Keratinocyte (primary cell): ENCODE data around the gene ZDHHC3. TPM values are rescaled to one million over a fixed set of nuclear protein-coding genes. Genes with fewer than 3 reads are reported as not detected.

Source experiments
- DNase-seq: peaks from one replicate; pipeline ENCODE4 v3.0.0-alpha.2; 2011; ENCODE audit warnings: low read depth, missing footprints, low spot score
- FAIRE-seq: peaks from 2 replicates; lab custom pipeline; 2011; peaks lifted over from hg19 to GRCh38; lab: Jason Lieb, UNC
- H2AFZ ChIP-seq: 2 replicates; pipeline ENCODE4 v1.6.0; 2012; ENCODE audit warnings: low read length, control low read depth, inconsistent platforms; ENCODE audit not compliant: control insufficient read depth
- H3K27ac ChIP-seq: 2 replicates; pipeline ENCODE4 v1.5.1; 2011; ENCODE audit warnings: low read length; ENCODE audit not compliant: control insufficient read depth, insufficient read depth
- H3K27me3 ChIP-seq: 3 replicates; pipeline ENCODE4 v1.6.0; 2011; ENCODE audit warnings: low read length; ENCODE audit not compliant: control insufficient read depth, insufficient read depth; ENCODE audit errors: extremely low read depth
- H3K36me3 ChIP-seq, 2 experiments: 2 replicates in 1 of 2; 3 replicates in 1 of 2; pipeline ENCODE4 v1.5.1; 2011; ENCODE audit warnings: low read length in 2 of 2, mild to moderate bottlenecking in 1 of 2; ENCODE audit not compliant: control insufficient read depth in 2 of 2, insufficient read depth in 2 of 2; ENCODE audit errors: extremely low read depth in 1 of 2
- H3K4me1 ChIP-seq: 3 replicates; pipeline ENCODE4 v1.5.1; 2011; ENCODE audit warnings: low read length; ENCODE audit not compliant: control insufficient read depth, insufficient read depth; ENCODE audit errors: extremely low read depth
- H3K4me2 ChIP-seq: 3 replicates; pipeline ENCODE4 v1.6.0; 2011; ENCODE audit warnings: low read depth, low read length; ENCODE audit not compliant: control insufficient read depth, insufficient read depth; ENCODE audit errors: extremely low read depth
- H3K4me3 ChIP-seq, 3 experiments: fragments of 200-600 bp in 1 of 3; sonication (generic) in 1 of 3; 2 replicates in 2 of 3; 3 replicates in 1 of 3; pipeline ENCODE4 v1.5.1; 2011 to 2016; ENCODE audit warnings: low read length in 3 of 3, mild to moderate bottlenecking in 3 of 3, control low read depth in 2 of 3, inconsistent platforms in 1 of 3, low read depth in 1 of 3, mixed read lengths in 1 of 3, mixed run types in 1 of 3, moderate library complexity in 1 of 3; ENCODE audit not compliant: control insufficient read depth in 2 of 3, insufficient read depth in 2 of 3; ENCODE audit errors: extremely low read depth in 1 of 3
- H3K79me2 ChIP-seq: 2 replicates; pipeline ENCODE4 v1.6.0; 2012; ENCODE audit warnings: low read length; ENCODE audit not compliant: control insufficient read depth, insufficient read depth
- H3K9ac ChIP-seq: 3 replicates; pipeline ENCODE4 v1.6.0; 2011; ENCODE audit warnings: low read length; ENCODE audit not compliant: control insufficient read depth, insufficient read depth; ENCODE audit errors: extremely low read depth
- H3K9me1 ChIP-seq: 3 replicates; pipeline ENCODE4 v1.6.0; 2011; ENCODE audit warnings: low read length; ENCODE audit not compliant: control insufficient read depth, insufficient read depth; ENCODE audit errors: extremely low read depth
- H3K9me3 ChIP-seq: 2 replicates; pipeline ENCODE4 v1.5.1; 2012; ENCODE audit warnings: low read depth, low read length; ENCODE audit not compliant: control insufficient read depth
- H4K20me1 ChIP-seq: 3 replicates; pipeline ENCODE4 v1.6.0; 2011; ENCODE audit warnings: low read length; ENCODE audit not compliant: control insufficient read depth, insufficient read depth; ENCODE audit errors: extremely low read depth
- EZH2 ChIP-seq: IDR thresholded peaks from one replicate; pipeline ENCODE4 v1.6.1; 2012; ENCODE audit warnings: inconsistent platforms, mild to moderate bottlenecking, low read length, moderate library complexity
- dilution Hi-C: fragments of 300-500 bp; cut with MboI; formaldehyde crosslinking; loops from one replicate; pipeline ENCODE4 v1.7.0; 2020; ENCODE audit warnings: low sequenced_read_pairs; ENCODE audit not compliant: extremely low pct_ligation_motif_present
- polyA plus RNA-seq, 5 experiments: library from polyadenylated mRNA; depleted of rRNA in 3 of 5; stranded (reverse) in 3 of 5; stranded (forward) in 1 of 5; unstranded in 1 of 5; fragments of >200 nt; gene quantifications; 1 replicate in 1 of 5; 2 replicates in 3 of 5; 3 replicates in 1 of 5; pipeline versions ENCODE4 v1.2.1 to v1.2.3, GENCODE V29; 2011 to 2012; ENCODE audit warnings: missing spikeins in 2 of 5, low read depth in 1 of 5, low replicate concordance in 1 of 5
- TF ChIP-seq, protein P1 (sequence below), 3 experiments: IDR thresholded peaks in 1 of 3; conservative IDR thresholded peaks in 1 of 3; optimal IDR thresholded peaks in 1 of 3; 2 replicates in 2 of 3; 3 replicates in 1 of 3; pipeline versions ENCODE3 to v1.5.1; 2011; ENCODE audit warnings: low read length in 3 of 3, mild to moderate bottlenecking in 3 of 3, moderate library complexity in 2 of 3, control low read depth in 1 of 3, inconsistent platforms in 1 of 3; ENCODE audit not compliant: insufficient read depth in 2 of 3; ENCODE audit errors: extremely low read depth in 1 of 3

The ZDHHC3 gene
- polyA plus RNA-seq, 1 donor (not counting 4 experiments of a cell fraction or from before 2014, with no cell fraction given): 151 TPM

DNA sequence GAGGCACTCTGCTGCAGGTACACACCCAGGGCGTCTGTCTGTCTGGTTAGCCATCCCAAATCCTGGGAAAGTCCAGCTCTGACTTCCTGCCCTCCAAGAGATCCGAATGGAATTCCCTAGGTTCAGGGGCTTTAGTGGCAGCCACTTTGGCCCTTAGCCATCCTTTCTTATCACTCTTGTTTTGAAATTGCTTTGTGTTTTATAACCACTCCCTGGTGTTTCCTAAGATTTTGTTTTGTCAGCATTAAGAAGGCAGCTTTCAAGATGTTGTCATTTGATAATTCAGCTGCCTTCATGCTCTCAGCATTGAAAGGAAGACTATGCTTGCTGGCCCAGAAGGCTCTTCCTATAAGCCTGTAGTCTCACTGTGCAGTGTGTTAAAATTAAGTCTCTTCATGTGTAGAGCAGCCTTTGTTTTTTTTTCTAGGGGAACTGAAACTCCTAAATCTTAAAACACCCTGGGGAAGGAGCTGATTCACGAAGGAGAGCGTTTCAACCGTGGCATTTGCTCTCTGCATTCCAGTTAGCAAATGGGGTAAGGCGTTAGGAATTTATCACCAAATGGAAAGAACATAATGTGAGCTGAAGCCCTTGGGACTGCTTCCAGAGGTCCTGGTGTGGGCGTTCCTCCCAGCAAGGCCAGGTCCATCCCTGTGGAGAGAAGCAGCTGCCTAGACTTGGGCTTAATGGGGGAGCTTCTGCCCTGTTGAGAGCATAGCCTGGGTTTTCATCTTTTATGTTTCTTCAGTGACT, 36.0 kb upstream of the ZDHHC3 start:
- no peak for TF ChIP-seq EZH2
- TF ChIP-seq, protein P1, sequence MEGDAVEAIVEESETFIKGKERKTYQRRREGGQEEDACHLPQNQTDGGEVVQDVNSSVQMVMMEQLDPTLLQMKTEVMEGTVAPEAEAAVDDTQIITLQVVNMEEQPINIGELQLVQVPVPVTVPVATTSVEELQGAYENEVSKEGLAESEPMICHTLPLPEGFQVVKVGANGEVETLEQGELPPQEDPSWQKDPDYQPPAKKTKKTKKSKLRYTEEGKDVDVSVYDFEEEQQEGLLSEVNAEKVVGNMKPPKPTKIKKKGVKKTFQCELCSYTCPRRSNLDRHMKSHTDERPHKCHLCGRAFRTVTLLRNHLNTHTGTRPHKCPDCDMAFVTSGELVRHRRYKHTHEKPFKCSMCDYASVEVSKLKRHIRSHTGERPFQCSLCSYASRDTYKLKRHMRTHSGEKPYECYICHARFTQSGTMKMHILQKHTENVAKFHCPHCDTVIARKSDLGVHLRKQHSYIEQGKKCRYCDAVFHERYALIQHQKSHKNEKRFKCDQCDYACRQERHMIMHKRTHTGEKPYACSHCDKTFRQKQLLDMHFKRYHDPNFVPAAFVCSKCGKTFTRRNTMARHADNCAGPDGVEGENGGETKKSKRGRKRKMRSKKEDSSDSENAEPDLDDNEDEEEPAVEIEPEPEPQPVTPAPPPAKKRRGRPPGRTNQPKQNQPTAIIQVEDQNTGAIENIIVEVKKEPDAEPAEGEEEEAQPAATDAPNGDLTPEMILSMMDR (optimal IDR thresholded peaks at IDR 0.05 in 1 of 3, IDR thresholded peaks at IDR 0.05 in 1 of 3, conservative IDR thresholded peaks at IDR 0.05 in 1 of 3; ENCODE audit: extremely low read depth in 1 of 3, insufficient read depth in 2 of 3, low read length in 3 of 3): no peak
- peaks cover 35% of the 10 kb centered on the region for H3K4me1 ChIP-seq
- DNase-seq: peak; percentile 38
- no peaks in the 10 kb centered on the region for H3K9me3 ChIP-seq
- H3K36me3 ChIP-seq: peaks cover 11 to 24% of the 10 kb centered on the region in 2 experiments
- no peaks in the 10 kb centered on the region for H3K9me1 ChIP-seq
- no peak overlapping the region for H3K4me3 ChIP-seq
- peak overlapping the region; percentile 23 for H3K9ac ChIP-seq
- peak overlapping the region; percentile 51 for H3K27ac ChIP-seq
- H3K79me2 ChIP-seq: no peaks in the 10 kb centered on the region
- peak; percentile 80 for FAIRE-seq
- no peak overlapping the region for H2AFZ ChIP-seq
- peak overlapping the region; percentile 29 for H3K4me2 ChIP-seq
- H4K20me1 ChIP-seq: no peaks in the 10 kb centered on the region
- dilution Hi-C loops: no loop called here
- H3K27me3 ChIP-seq: no peaks in the 10 kb centered on the region

DNA sequence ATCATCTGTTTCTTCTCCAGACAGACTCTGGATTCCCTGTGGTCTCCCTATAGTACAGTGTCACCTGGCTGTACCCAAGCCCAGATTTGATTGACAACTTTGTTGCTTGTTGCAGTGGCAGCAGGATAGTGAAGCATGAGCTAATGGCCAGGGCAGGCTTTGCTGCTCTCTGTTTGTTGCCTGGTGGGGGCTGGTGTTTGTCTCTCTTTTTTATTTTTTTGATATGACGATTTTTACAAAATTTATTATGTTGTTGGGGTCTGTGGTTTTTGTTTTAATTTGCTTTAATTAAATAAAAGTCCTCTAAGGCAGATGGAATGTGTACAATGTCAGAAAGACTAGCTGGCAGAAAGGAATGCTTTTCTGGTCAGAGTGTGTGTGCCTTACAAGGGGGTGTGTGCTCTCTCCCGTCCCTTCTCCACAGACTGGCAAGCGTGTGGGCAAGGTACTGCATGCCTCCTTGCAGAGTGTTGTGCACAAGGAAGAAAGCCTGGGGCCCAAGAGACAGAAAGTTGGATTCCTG, 34.9 kb upstream of the ZDHHC3 start:
- H3K27me3 ChIP-seq: no peaks in the 10 kb centered on the region
- no peaks in the 10 kb centered on the region for H3K9me1 ChIP-seq
- dilution Hi-C loops: no loop called here
- FAIRE-seq: peak; percentile 78
- H3K9ac ChIP-seq: no peak overlapping the region
- H3K36me3 ChIP-seq: peaks cover 13 to 24% of the 10 kb centered on the region in 2 experiments
- peak overlapping the region; percentile 51 for H3K27ac ChIP-seq
- no peak overlapping the region for H2AFZ ChIP-seq
- H3K4me2 ChIP-seq: peak overlapping the region; percentile 29
- no peaks in the 10 kb centered on the region for H3K9me3 ChIP-seq
- DNase-seq: peak; percentile 88
- no peaks in the 10 kb centered on the region for H4K20me1 ChIP-seq
- no peaks in the 10 kb centered on the region for H3K79me2 ChIP-seq
- TF ChIP-seq EZH2: no peak
- TF ChIP-seq, protein P1 (optimal IDR thresholded peaks at IDR 0.05 in 1 of 3, IDR thresholded peaks at IDR 0.05 in 1 of 3, conservative IDR thresholded peaks at IDR 0.05 in 1 of 3; ENCODE audit: extremely low read depth in 1 of 3, insufficient read depth in 2 of 3, low read length in 3 of 3): no peak
- no peak overlapping the region for H3K4me3 ChIP-seq
- H3K4me1 ChIP-seq: peaks cover 35% of the 10 kb centered on the region
